Trophoblast cell (in vitro differentiated cells and primary cell): ENCODE data around the gene FBP2.
A peak's percentile ranks its signal among the peaks of the same experiment; 100 is the strongest.
"Not testable (repeated sequence)": the region's sequence is repeated elsewhere in the genome, so short reads cannot be mapped to it uniquely, and the experiment has no call there.

Experiments used
- DNase-seq, 2 donors: peaks; one replicate each; pipeline ENCODE4 v3.0.0-alpha.2; 2016
- H2AFZ ChIP-seq: 2 replicates; pipeline ENCODE4 v1.6.1; 2013; ENCODE audit warnings: low read length, moderate library complexity, mild to moderate bottlenecking; ENCODE audit not compliant: insufficient read depth, poor library complexity
- H2AK5ac ChIP-seq: 2 replicates; pipeline ENCODE4 v1.6.1; 2013; ENCODE audit warnings: mild to moderate bottlenecking, low read length
- H2BK120ac ChIP-seq: 2 replicates; pipeline ENCODE4 v1.6.1; 2013; ENCODE audit warnings: low read length, mild to moderate bottlenecking, moderate library complexity; ENCODE audit not compliant: insufficient read depth, poor library complexity
- H2BK12ac ChIP-seq: 2 replicates; pipeline ENCODE4 v1.6.1; 2013; ENCODE audit warnings: mild to moderate bottlenecking, low read length, moderate library complexity
- H2BK5ac ChIP-seq: 2 replicates; pipeline ENCODE4 v1.6.1; 2013; ENCODE audit warnings: low read length, low read depth, moderate library complexity, mild to moderate bottlenecking; ENCODE audit not compliant: poor library complexity
- H3K14ac ChIP-seq: 2 replicates; pipeline ENCODE4 v1.6.1; 2013; ENCODE audit warnings: mild to moderate bottlenecking, low read length
- H3K18ac ChIP-seq: 2 replicates; pipeline ENCODE4 v1.6.1; 2013; ENCODE audit warnings: mild to moderate bottlenecking, low read length
- H3K23ac ChIP-seq: 2 replicates; pipeline ENCODE4 v1.6.1; 2013; ENCODE audit warnings: low read length
- H3K27ac ChIP-seq: 2 replicates; pipeline ENCODE4 v1.5.1; 2013; ENCODE audit warnings: low read depth, mild to moderate bottlenecking, inconsistent platforms, low read length, moderate library complexity
- H3K27me3 ChIP-seq: 2 replicates; pipeline ENCODE4 v1.6.1; 2013; ENCODE audit warnings: inconsistent platforms, mild to moderate bottlenecking, low read length, moderate library complexity; ENCODE audit not compliant: insufficient read depth
- H3K36me3 ChIP-seq, 2 experiments: 1 replicate in 1 of 2; 2 replicates in 1 of 2; pipeline ENCODE4 v1.6.1; 2013; ENCODE audit warnings: low read length in 2 of 2, mild to moderate bottlenecking in 2 of 2, moderate library complexity in 1 of 2; ENCODE audit not compliant: insufficient read depth in 2 of 2, control insufficient read depth in 1 of 2
- H3K4ac ChIP-seq: 2 replicates; pipeline ENCODE4 v1.6.1; 2013; ENCODE audit warnings: low read depth, mild to moderate bottlenecking, low read length, moderate library complexity
- H3K4me1 ChIP-seq, 2 experiments: 1 replicate in 1 of 2; 2 replicates in 1 of 2; pipeline ENCODE4 v1.6.1; 2013; ENCODE audit warnings: low read length in 2 of 2, mild to moderate bottlenecking in 2 of 2, moderate library complexity in 1 of 2; ENCODE audit not compliant: insufficient read depth in 2 of 2, control insufficient read depth in 1 of 2
- H3K4me2 ChIP-seq: 2 replicates; pipeline ENCODE4 v1.6.1; 2013; ENCODE audit warnings: inconsistent platforms, mild to moderate bottlenecking, low read length, moderate library complexity
- H3K4me3 ChIP-seq: 2 replicates; pipeline ENCODE4 v1.5.1; 2013; ENCODE audit warnings: mild to moderate bottlenecking, low read depth, low read length, inconsistent platforms
- H3K79me1 ChIP-seq: one replicate; pipeline ENCODE4 v1.6.1; 2013; ENCODE audit warnings: low read length
- H3K79me2 ChIP-seq: 2 replicates; pipeline ENCODE4 v1.6.1; 2013; ENCODE audit warnings: low read length, mild to moderate bottlenecking; ENCODE audit not compliant: control insufficient read depth, insufficient read depth, poor library complexity
- H3K9ac ChIP-seq: 2 replicates; pipeline ENCODE4 v1.6.1; 2013; ENCODE audit warnings: mild to moderate bottlenecking, low read length
- H3K9me3 ChIP-seq: 2 replicates; pipeline ENCODE4 v1.6.1; 2013; ENCODE audit warnings: low read depth, mild to moderate bottlenecking, control low read depth, inconsistent platforms, low read length; ENCODE audit not compliant: insufficient read depth
- H4K12ac ChIP-seq: 2 replicates; pipeline ENCODE4 v1.6.1; 2013; ENCODE audit warnings: low read depth, mild to moderate bottlenecking, low read length, moderate library complexity
- H4K8ac ChIP-seq: 2 replicates; pipeline ENCODE4 v1.6.1; 2013; ENCODE audit warnings: low read depth, mild to moderate bottlenecking, low read length, moderate library complexity
- H4K91ac ChIP-seq: one replicate; pipeline ENCODE4 v1.6.1; 2013; ENCODE audit warnings: low read depth, mild to moderate bottlenecking, low read length, moderate library complexity
- WGBS: extraction: QIAGEN DNeasy Blood & Tissue Kit; methylation state at CpG from one replicate; pipeline ENCODE4 v1.1.7; 2013; ENCODE audit warnings: missing lambda C conversion rate; ENCODE audit not compliant: insufficient read length, insufficient coverage; ENCODE audit errors: extremely low coverage; 5-methylcytosine and 5-hydroxymethylcytosine counted together

FBP2 gene

DNA sequence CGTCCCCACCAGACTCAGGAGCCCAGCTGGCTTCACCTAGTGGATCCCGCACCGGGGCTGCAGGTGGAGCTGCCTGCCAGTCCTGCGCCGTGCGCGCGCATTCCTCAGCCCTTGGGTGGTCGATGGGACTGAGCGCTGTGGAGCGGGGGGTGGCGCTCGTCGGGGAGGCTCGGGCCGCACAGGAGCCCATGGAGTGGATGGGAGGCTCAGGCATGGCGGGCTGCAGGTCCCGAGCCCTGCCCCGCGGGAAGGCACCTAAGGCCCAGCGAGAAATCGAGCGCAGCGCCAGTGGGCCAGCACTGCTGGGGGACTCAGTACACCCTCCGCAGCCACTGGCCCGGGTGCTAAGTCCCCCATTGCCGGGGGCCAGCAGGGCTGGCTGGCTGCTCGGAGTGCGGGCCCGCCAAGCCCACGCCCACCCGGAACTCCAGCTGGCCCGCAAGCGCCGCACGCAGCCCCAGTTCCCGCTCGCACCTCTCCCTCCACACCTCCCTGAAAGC is 2.5 kb downstream of the FBP2 start:
- not testable (repeated sequence) for H2AK5ac ChIP-seq, H2BK12ac ChIP-seq, H3K18ac ChIP-seq, H3K4me3 ChIP-seq, H3K79me1 ChIP-seq, H3K27ac ChIP-seq, H3K9ac ChIP-seq, H3K23ac ChIP-seq, H3K9me3 ChIP-seq, H3K14ac ChIP-seq, H3K79me2 ChIP-seq, H3K36me3 ChIP-seq, H4K91ac ChIP-seq, H3K4me2 ChIP-seq, H4K12ac ChIP-seq, H2AFZ ChIP-seq, H2BK120ac ChIP-seq, H4K8ac ChIP-seq, H2BK5ac ChIP-seq, H3K4me1 ChIP-seq, H3K27me3 ChIP-seq, DNase-seq, H3K4ac ChIP-seq
- no CpG with 5 or more reads among the region's 38 CpGs for WGBS

DNA sequence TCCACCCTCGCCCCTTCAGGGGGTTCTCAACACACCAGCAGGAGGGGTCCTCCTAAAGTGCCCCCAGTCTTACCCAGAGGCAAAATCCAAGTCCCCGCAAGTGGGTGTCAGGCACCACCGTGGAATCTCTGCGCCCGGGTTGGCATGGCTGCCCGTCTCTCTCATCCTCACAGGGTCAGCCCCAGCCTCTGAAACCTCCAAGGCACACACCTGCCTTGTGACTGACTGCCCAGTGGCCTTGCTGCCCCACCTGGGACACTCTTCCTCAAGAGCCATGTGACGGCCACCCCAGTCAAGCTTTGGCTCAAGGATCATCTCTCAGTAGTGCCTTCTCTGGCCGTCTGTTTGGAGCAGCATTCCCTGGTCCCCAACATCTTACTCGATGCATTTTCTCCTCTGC is 4.9 kb downstream of the FBP2 start:
- H3K9ac ChIP-seq: no peak overlapping the region
- no peaks in the 10 kb centered on the region for H3K36me3 ChIP-seq
- no peak overlapping the region for H3K4me3 ChIP-seq
- H2BK120ac ChIP-seq: no peak overlapping the region
- no peak overlapping the region for H3K23ac ChIP-seq
- H4K12ac ChIP-seq: no peak overlapping the region
- no peak overlapping the region for H2BK12ac ChIP-seq
- H4K8ac ChIP-seq: no peak overlapping the region
- H3K79me1 ChIP-seq: no peaks in the 10 kb centered on the region
- DNase-seq: no peak
- H3K4me2 ChIP-seq: no peak overlapping the region
- H3K27ac ChIP-seq: no peak overlapping the region
- WGBS: no CpG with 5 or more reads among the region's 9 CpGs
- no peak overlapping the region for H2AK5ac ChIP-seq
- H3K4ac ChIP-seq: no peak overlapping the region
- peaks cover 0 to 2% of the 10 kb centered on the region in 2 experiments for H3K4me1 ChIP-seq
- no peak overlapping the region for H3K18ac ChIP-seq
- no peak overlapping the region for H3K14ac ChIP-seq
- no peak overlapping the region for H2AFZ ChIP-seq
- H2BK5ac ChIP-seq: no peak overlapping the region
- H3K9me3 ChIP-seq: no peaks in the 10 kb centered on the region
- no peak overlapping the region for H4K91ac ChIP-seq
- H3K27me3 ChIP-seq: no peaks in the 10 kb centered on the region
- H3K79me2 ChIP-seq: no peaks in the 10 kb centered on the region

DNA sequence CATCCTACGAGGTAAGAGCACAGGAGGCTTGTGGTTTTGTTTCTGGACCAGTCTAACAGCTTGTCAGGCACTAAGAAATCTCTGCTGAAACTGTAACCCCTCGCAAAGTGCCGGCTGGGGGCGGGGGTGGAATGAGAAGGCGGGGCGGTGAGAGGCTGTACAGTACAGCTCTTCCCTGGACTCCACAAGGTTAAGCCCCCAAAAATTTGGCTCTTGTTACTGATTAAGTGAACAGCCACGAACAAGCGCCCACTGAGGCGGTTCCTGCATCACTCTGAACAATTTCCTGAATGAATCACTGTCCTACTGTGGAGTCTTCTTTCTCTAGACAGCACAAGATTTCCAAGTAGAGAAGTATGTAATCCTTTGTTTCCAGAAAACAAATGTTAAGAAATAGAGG is 6.8 kb downstream of the FBP2 start:
- no peak overlapping the region for H2BK12ac ChIP-seq
- no peak overlapping the region for H3K14ac ChIP-seq
- H4K8ac ChIP-seq: no peak overlapping the region
- H3K4me3 ChIP-seq: no peak overlapping the region
- H3K79me1 ChIP-seq: no peaks in the 10 kb centered on the region
- no peaks in the 10 kb centered on the region for H3K9me3 ChIP-seq
- H2BK120ac ChIP-seq: no peak overlapping the region
- no CpG with 5 or more reads among the region's 9 CpGs for WGBS
- H3K18ac ChIP-seq: no peak overlapping the region
- no peak overlapping the region for H3K4me2 ChIP-seq
- no peak overlapping the region for H3K23ac ChIP-seq
- no peaks in the 10 kb centered on the region for H3K36me3 ChIP-seq
- H3K4me1 ChIP-seq: peaks cover 0 to 2% of the 10 kb centered on the region in 2 experiments
- H2AK5ac ChIP-seq: no peak overlapping the region
- H3K79me2 ChIP-seq: no peaks in the 10 kb centered on the region
- H2BK5ac ChIP-seq: no peak overlapping the region
- no peak overlapping the region for H4K91ac ChIP-seq
- H3K9ac ChIP-seq: no peak overlapping the region
- no peak overlapping the region for H4K12ac ChIP-seq
- H2AFZ ChIP-seq: no peak overlapping the region
- DNase-seq: peak in 1 of 2 donors; percentile 5
- no peaks in the 10 kb centered on the region for H3K27me3 ChIP-seq
- no peak overlapping the region for H3K4ac ChIP-seq
- H3K27ac ChIP-seq: no peak overlapping the region

GRCh38 chr9:94586316-94586715 is 7.3 kb downstream of the FBP2 start:
- WGBS: no CpG with 5 or more reads among the region's 4 CpGs
- no peak overlapping the region for H3K23ac ChIP-seq
- DNase-seq: peak in 1 of 2 donors; percentile 12
- no peak overlapping the region for H3K4ac ChIP-seq
- no peak overlapping the region for H3K27ac ChIP-seq
- H2AK5ac ChIP-seq: no peak overlapping the region
- no peaks in the 10 kb centered on the region for H3K27me3 ChIP-seq
- H4K91ac ChIP-seq: no peak overlapping the region
- no peaks in the 10 kb centered on the region for H3K36me3 ChIP-seq
- H4K12ac ChIP-seq: no peak overlapping the region
- H3K79me2 ChIP-seq: no peaks in the 10 kb centered on the region
- no peak overlapping the region for H3K14ac ChIP-seq
- H2AFZ ChIP-seq: no peak overlapping the region
- no peak overlapping the region for H2BK5ac ChIP-seq
- peaks cover 0 to 2% of the 10 kb centered on the region in 2 experiments for H3K4me1 ChIP-seq
- H2BK120ac ChIP-seq: no peak overlapping the region
- no peak overlapping the region for H4K8ac ChIP-seq
- no peak overlapping the region for H3K4me2 ChIP-seq
- no peak overlapping the region for H2BK12ac ChIP-seq
- no peak overlapping the region for H3K4me3 ChIP-seq
- H3K9ac ChIP-seq: no peak overlapping the region
- no peak overlapping the region for H3K18ac ChIP-seq
- no peaks in the 10 kb centered on the region for H3K79me1 ChIP-seq
- H3K9me3 ChIP-seq: no peaks in the 10 kb centered on the region
